K562 (cell line): Measurements from ENCODE around the gene PLXNA3. TPM values are rescaled to one million over a fixed set of nuclear protein-coding genes. Genes with fewer than 3 reads are reported as not detected.

Experiments
- CXXC5 ChIP-seq: fragments of 250-450 bp; sonication (Bioruptor Pico); IDR thresholded peaks from 2 replicates; pipeline ENCODE4 v1.8.0; 2022; ENCODE audit warnings: inconsistent platforms, mild to moderate bottlenecking, moderate library complexity
- ELF2 ChIP-seq: fragments of 250-450 bp; sonication (Bioruptor Pico); IDR thresholded peaks from 2 replicates; pipeline ENCODE4 v1.5.0; 2021; ENCODE audit warnings: mild to moderate bottlenecking
- L3MBTL2 ChIP-seq: fragments of 450-650 bp; IDR thresholded peaks from 2 replicates; pipeline ENCODE4 v1.6.1; 2016; ENCODE audit warnings: mild to moderate bottlenecking, moderate library complexity
- PPARD ChIP-seq: fragments of 250-450 bp; sonication (Bioruptor Pico); IDR thresholded peaks from 2 replicates; pipeline ENCODE4 v1.8.0; 2022; ENCODE audit warnings: inconsistent platforms, mild to moderate bottlenecking, moderate library complexity
- PRPF4 ChIP-seq: fragments of 200-400 bp; formaldehyde crosslinking; IDR thresholded peaks from one replicate; pipeline ENCODE4 v1.6.1; 2017; ENCODE audit warnings: low read length, low read depth, mild to moderate bottlenecking; ENCODE audit not compliant: insufficient read depth, poor library complexity, severe bottlenecking
- TAF7 ChIP-seq: fragments of 450-650 bp; IDR thresholded peaks from 2 replicates; pipeline ENCODE4 v1.6.1; 2016; ENCODE audit warnings: missing genetic modification characterization, missing compliant biosample characterization
- ZBTB7A ChIP-seq: IDR thresholded peaks from 2 replicates; pipeline ENCODE4 v1.6.1; 2011; ENCODE audit warnings: low read depth, mild to moderate bottlenecking, low read length, moderate library complexity, borderline replicate concordance; ENCODE audit not compliant: control insufficient read depth
- ZC3H11A ChIP-seq: IDR thresholded peaks from 2 replicates; pipeline ENCODE4 v1.6.1; 2012; ENCODE audit warnings: low read depth, low read length, improper control_type of control experiment
- ZNF24 ChIP-seq: fragments of 450-650 bp; IDR thresholded peaks from 2 replicates; pipeline ENCODE4 v1.6.1; 2016
- ZNF384 ChIP-seq: IDR thresholded peaks from 2 replicates; pipeline ENCODE4 v1.6.1; 2012; ENCODE audit warnings: low read depth, low read length, improper control_type of control experiment
- polyA plus RNA-seq, 8 experiments: library from polyadenylated mRNA; depleted of rRNA in 4 of 8; stranded (reverse) in 5 of 8; unstranded in 3 of 8; fragments of >200 nt; fragmentation: Nextera tagmentation in 2 of 8; fragmentation: Illumina TruSeq in 1 of 8; extraction: Ambion mirVana in 2 of 8; extraction: Trizol in 1 of 8; gene quantifications; 2 replicates each; pipeline versions ENCODE4 v1.2.1 to v1.2.3, GENCODE V29; 2011 to 2014; ENCODE audit warnings: inconsistent platforms in 1 of 8, missing spikeins in 1 of 8
- total RNA-seq, 7 experiments: library from RNA; depleted of rRNA in 6 of 7; stranded (reverse); fragments of >200 nt in 6 of 7; fragmentation: Illumina TruSeq in 2 of 7; extraction: Trizol in 2 of 7; gene quantifications; 2 replicates each; pipeline versions ENCODE4 v1.2.1 to v1.2.3, GENCODE V29; 2011 to 2021; ENCODE audit warnings: low replicate concordance in 1 of 7
- TF ChIP-seq, protein P1 (sequence below): conservative IDR thresholded peaks from 2 replicates; pipeline ENCODE4 v1.6.1; 2011; ENCODE audit warnings: low read depth, mild to moderate bottlenecking, low read length; ENCODE audit not compliant: control insufficient read depth
- TF ChIP-seq, protein P2 (sequence below), 3 experiments: IDR thresholded peaks in 2 of 3; conservative IDR thresholded peaks in 1 of 3; 2 replicates each; pipeline ENCODE4 v1.5.1; 2011 to 2012; ENCODE audit warnings: low read length in 3 of 3, mild to moderate bottlenecking in 3 of 3, control low read depth in 2 of 3, improper control_type of control experiment in 1 of 3, inconsistent platforms in 1 of 3, low read depth in 1 of 3, mixed read lengths in 1 of 3, moderate library complexity in 1 of 3; ENCODE audit not compliant: insufficient read depth in 2 of 3
- TF ChIP-seq, protein P3 (sequence below), 2 experiments: IDR thresholded peaks; 2 replicates each; pipeline ENCODE4 v1.6.1; 2012; ENCODE audit warnings: improper control_type of control experiment in 2 of 2, low read depth in 2 of 2, low read length in 2 of 2, borderline replicate concordance in 1 of 2
- TF ChIP-seq, protein P4 (sequence below): fragments of 250-450 bp; sonication (Bioruptor Pico); IDR thresholded peaks from 2 replicates; pipeline ENCODE4 v1.8.0; 2021; ENCODE audit warnings: borderline replicate concordance, mild to moderate bottlenecking, moderate library complexity; ENCODE audit not compliant: poor library complexity, severe bottlenecking

The PLXNA3 gene
- total and polyA plus RNA-seq, 9 of the 15 experiments (the other 6 are each of a cell fraction or from before 2014, with no cell fraction given): 0.32 to 47.8 (median 7.5) TPM

DNA sequence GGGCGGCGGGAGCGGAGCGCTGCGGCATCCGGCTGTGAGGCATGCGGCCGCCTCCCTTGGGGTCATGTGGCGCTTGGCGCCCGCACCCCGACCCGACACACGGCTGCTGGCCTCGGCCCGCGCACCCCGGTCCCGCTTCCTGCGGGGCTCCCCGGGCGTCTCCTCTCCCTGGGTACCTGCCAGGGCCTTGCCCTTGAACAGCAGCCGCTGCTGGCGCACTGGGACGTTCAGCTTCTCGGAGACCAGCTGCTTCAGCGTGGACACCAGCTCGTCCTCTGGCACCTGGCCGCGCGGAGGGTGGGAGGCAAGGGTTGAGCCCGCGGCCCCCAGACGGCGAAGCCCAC is 27.9 kb downstream of the PLXNA3 start (continued):
- TF ChIP-seq, protein P1, sequence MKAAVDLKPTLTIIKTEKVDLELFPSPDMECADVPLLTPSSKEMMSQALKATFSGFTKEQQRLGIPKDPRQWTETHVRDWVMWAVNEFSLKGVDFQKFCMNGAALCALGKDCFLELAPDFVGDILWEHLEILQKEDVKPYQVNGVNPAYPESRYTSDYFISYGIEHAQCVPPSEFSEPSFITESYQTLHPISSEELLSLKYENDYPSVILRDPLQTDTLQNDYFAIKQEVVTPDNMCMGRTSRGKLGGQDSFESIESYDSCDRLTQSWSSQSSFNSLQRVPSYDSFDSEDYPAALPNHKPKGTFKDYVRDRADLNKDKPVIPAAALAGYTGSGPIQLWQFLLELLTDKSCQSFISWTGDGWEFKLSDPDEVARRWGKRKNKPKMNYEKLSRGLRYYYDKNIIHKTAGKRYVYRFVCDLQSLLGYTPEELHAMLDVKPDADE: 0 out of 2 replicates have a peak, but pooled peaks have one; percentile 19
- TF ChIP-seq, protein P2, sequence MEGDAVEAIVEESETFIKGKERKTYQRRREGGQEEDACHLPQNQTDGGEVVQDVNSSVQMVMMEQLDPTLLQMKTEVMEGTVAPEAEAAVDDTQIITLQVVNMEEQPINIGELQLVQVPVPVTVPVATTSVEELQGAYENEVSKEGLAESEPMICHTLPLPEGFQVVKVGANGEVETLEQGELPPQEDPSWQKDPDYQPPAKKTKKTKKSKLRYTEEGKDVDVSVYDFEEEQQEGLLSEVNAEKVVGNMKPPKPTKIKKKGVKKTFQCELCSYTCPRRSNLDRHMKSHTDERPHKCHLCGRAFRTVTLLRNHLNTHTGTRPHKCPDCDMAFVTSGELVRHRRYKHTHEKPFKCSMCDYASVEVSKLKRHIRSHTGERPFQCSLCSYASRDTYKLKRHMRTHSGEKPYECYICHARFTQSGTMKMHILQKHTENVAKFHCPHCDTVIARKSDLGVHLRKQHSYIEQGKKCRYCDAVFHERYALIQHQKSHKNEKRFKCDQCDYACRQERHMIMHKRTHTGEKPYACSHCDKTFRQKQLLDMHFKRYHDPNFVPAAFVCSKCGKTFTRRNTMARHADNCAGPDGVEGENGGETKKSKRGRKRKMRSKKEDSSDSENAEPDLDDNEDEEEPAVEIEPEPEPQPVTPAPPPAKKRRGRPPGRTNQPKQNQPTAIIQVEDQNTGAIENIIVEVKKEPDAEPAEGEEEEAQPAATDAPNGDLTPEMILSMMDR (IDR thresholded peaks at IDR 0.05 in 2 of 3, conservative IDR thresholded peaks at IDR 0.05 in 1 of 3; ENCODE audit: insufficient read depth in 2 of 3, low read depth in 1 of 3, low read length in 3 of 3): no peak
- no peak for TF ChIP-seq ZBTB7A
- TF ChIP-seq L3MBTL2: peak; percentile 93
- TF ChIP-seq TAF7: no peak
- TF ChIP-seq PPARD: no peak
- TF ChIP-seq ELF2 (CRISPR knock-in tag): no peak
- no peak for TF ChIP-seq ZNF24
- TF ChIP-seq, protein P3, sequence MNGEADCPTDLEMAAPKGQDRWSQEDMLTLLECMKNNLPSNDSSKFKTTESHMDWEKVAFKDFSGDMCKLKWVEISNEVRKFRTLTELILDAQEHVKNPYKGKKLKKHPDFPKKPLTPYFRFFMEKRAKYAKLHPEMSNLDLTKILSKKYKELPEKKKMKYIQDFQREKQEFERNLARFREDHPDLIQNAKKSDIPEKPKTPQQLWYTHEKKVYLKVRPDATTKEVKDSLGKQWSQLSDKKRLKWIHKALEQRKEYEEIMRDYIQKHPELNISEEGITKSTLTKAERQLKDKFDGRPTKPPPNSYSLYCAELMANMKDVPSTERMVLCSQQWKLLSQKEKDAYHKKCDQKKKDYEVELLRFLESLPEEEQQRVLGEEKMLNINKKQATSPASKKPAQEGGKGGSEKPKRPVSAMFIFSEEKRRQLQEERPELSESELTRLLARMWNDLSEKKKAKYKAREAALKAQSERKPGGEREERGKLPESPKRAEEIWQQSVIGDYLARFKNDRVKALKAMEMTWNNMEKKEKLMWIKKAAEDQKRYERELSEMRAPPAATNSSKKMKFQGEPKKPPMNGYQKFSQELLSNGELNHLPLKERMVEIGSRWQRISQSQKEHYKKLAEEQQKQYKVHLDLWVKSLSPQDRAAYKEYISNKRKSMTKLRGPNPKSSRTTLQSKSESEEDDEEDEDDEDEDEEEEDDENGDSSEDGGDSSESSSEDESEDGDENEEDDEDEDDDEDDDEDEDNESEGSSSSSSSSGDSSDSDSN (IDR thresholded peaks at IDR 0.05; ENCODE audit: borderline replicate concordance in 1 of 2, low read depth in 2 of 2, low read length in 2 of 2): 0 out of 4 replicates have a peak, but pooled peaks of 1 of the 2 experiments have one; percentile 64
- TF ChIP-seq ZNF384: no peak
- TF ChIP-seq, protein P4, sequence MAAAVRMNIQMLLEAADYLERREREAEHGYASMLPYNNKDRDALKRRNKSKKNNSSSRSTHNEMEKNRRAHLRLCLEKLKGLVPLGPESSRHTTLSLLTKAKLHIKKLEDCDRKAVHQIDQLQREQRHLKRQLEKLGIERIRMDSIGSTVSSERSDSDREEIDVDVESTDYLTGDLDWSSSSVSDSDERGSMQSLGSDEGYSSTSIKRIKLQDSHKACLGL (CRISPR knock-in tag): no peak
- no peak for TF ChIP-seq ZC3H11A
- peak; percentile 50; the same call in 1 of the 2 replicates for TF ChIP-seq CXXC5 (CRISPR knock-in tag)
- no peak for TF ChIP-seq PRPF4
